ENCODE measurements around the gene MGAT5.

GRCh38 chr2:134392442-134393074 is 138.7 kb downstream of the MGAT5 start:
- TF ChIP-seq CTCF (IDR thresholded peaks at IDR 0.05) (no peak), POLR2AphosphoS5 (IDR thresholded peaks at IDR 0.05) (no peak), POLR2A (IDR thresholded peaks at IDR 0.05; ENCODE audit: low read depth) (no peak), EP300 (IDR thresholded peaks at IDR 0.05) (no peak)
